VCaP (cell line): ENCODE results near the gene MOCS1.

ENCODE experiments used
- H3K27ac ChIP-seq: fragments of 450-650 bp; 2 replicates; pipeline ENCODE4 v1.5.1; 2017
- CTCF ChIP-seq: fragments of 450-650 bp; conservative IDR thresholded peaks from 2 replicates; pipeline ENCODE4 v1.5.1; 2017; ENCODE audit warnings: mild to moderate bottlenecking, moderate library complexity

Gene MOCS1

GRCh38 chr6:39907871-39908575, 26.2 kb downstream of the MOCS1 start:
- no peak for TF ChIP-seq CTCF
- H3K27ac ChIP-seq: no peak overlapping the region

- TF ChIP-seq CTCF: no peak
- H3K27ac ChIP-seq: no peak overlapping the region
Observed at GRCh38 chr6:39906318-39906761, 27.9 kb downstream of the MOCS1 start.

DNA sequence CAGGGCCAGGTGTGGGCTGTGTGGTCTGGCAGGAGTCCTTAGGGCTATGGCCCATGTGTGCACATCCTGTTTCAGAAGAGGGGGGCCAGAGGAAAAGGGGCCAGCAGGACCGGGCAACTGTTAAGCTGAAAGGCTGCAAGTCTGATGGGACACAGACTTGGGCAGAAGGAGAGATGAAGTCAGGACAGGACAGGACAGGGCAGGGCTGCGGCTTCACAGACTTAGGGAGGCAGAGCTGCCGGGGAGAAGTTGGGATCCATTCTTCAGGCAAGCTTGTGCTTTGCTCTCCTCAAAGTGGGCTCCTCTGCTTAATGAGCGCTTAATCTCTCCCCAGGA, 28.7 kb downstream of the MOCS1 start:
- TF ChIP-seq CTCF: no peak
- H3K27ac ChIP-seq: no peak overlapping the region

DNA sequence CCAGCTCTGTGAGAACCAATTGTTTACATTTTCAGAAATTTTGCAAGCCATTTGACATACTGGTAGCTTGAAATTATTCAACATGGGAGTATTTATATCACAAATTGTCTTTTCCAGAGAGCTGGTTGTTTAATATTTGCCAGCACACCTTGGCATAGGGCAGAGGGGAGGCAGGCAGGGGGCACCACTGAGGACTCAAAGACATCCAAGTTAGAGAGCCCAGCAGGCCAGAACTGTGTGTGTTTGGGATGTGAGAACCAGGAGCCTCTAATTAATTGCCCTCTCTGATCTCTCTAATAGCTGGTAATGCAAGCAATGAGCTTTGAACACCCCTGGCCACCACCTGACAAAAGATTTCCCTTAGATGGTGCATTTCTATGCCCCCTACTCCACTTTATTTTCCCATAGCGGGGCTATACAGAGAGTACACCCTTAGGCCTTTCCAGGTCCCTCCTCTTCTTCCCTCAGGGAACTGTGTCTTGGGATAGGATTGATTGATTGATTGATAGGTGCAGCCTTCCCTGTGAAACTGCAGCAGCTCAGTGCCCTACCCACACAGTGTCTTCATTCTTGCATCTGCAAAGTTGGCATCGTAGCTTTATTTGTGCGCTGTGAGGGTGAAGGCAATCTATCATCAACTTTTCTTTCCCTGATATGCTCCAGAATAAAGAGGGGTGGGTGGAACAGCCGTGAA, 29.2 kb downstream of the MOCS1 start:
- TF ChIP-seq CTCF: no peak
- no peak overlapping the region for H3K27ac ChIP-seq

- no peak for TF ChIP-seq CTCF
- H3K27ac ChIP-seq: no peak overlapping the region
Observed at GRCh38 chr6:39903656-39904055, 30.6 kb downstream of the MOCS1 start.

DNA sequence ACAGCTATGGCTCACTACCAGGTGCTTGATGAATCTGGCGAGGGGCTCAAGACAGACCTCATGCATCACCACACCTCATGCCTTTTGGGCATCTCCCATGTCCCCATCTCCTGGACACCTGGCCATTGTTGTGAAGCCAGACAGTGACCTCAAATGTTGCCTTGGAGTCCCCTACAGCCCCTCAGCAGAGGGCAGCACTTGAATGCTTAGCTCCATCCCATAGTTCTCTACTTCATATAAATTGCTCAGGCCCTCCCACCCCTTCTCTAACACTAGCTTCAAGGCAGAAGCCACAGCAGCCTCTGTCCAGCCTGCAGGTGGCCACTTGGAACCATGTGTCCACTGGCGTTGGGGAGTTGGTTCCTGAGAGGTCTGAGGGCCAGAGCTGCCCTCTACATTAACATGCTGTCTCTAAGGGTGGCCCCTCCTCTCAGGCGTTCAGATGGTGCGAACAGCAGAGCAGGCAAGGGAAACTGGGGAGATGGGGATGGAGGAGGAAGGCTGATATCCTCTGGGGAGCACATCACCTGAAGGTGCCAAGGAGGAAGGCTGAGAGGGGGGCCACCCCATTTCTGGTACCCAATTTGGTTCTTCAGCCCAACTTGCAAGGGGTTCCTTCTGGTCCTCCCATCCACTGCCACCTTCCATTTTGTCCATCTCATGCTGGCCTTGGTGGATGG, 31.3 kb downstream of the MOCS1 start:
- TF ChIP-seq CTCF: no peak
- H3K27ac ChIP-seq: no peak overlapping the region

- no peak for TF ChIP-seq CTCF
- no peak overlapping the region for H3K27ac ChIP-seq
Observed at GRCh38 chr6:39902136-39902535, 32.1 kb downstream of the MOCS1 start.
